HUDEP-2 (cell line): ENCODE results near the gene OR1F1.
A peak's percentile ranks its signal among the peaks of the same experiment; 100 is the strongest.
"Not testable (repeated sequence)": the region's sequence is repeated elsewhere in the genome, so short reads cannot be mapped to it uniquely, and the experiment has no call there.

Experiments used
- DNase-seq, 76 experiments: peaks; one replicate each; lab custom pipeline; 2025; ENCODE audit not compliant: unreplicated experiment in 76 of 76; lab: John Stamatoyannopoulos, UW

OR1F1 gene

GRCh38 chr16:3150346-3151218 lies 37.4 kb upstream of the OR1F1 start:
- DNase-seq, result peak; percentile 74 to 99 (median 96)

GRCh38 chr16:3152027-3152276 lies 36.1 kb upstream of the OR1F1 start:
- peak in 36 of 76 experiments; percentile 23 to 80 (median 54) for DNase-seq

GRCh38 chr16:3152277-3152990 lies 35.6 kb upstream of the OR1F1 start:
- DNase-seq, result peak in 75 of 76 experiments; percentile 39 to 98 (median 90)

- no peak for DNase-seq
Measured at GRCh38 chr16:3152991-3153368, 35.0 kb upstream of the OR1F1 start.

GRCh38 chr16:3155181-3155580 lies 32.8 kb upstream of the OR1F1 start:
- DNase-seq, result no peak

- no peak for DNase-seq
Measured at GRCh38 chr16:3155972-3156371, 32.0 kb upstream of the OR1F1 start.

- DNase-seq, result peak in 71 of 76 experiments; percentile 25 to 90 (median 76)
Measured at GRCh38 chr16:3157229-3158025, 30.6 kb upstream of the OR1F1 start.

GRCh38 chr16:3158026-3158509 lies 29.9 kb upstream of the OR1F1 start:
- DNase-seq, result peak in 2 of 76 experiments; percentile 38 to 40

GRCh38 chr16:3158510-3159314 lies 29.3 kb upstream of the OR1F1 start:
- DNase-seq, result peak in 68 of 76 experiments; percentile 12 to 85 (median 72)

- DNase-seq, result no peak
Measured at GRCh38 chr16:3161235-3162018, 26.6 kb upstream of the OR1F1 start.

GRCh38 chr16:3164121-3164991 lies 23.6 kb upstream of the OR1F1 start:
- DNase-seq, result no peak

- DNase-seq, result no peak
Measured at GRCh38 chr16:3165111-3165822, 22.7 kb upstream of the OR1F1 start.

- no peak for DNase-seq
Measured at GRCh38 chr16:3166505-3166886, 21.5 kb upstream of the OR1F1 start.

GRCh38 chr16:3168729-3169128 lies 19.3 kb upstream of the OR1F1 start:
- DNase-seq, result not testable (repeated sequence)

- peak in 4 of 76 experiments; percentile 11 to 22 (median 16) for DNase-seq
Measured at GRCh38 chr16:3170440-3171180, 17.4 kb upstream of the OR1F1 start.

GRCh38 chr16:3171181-3171854 lies 16.7 kb upstream of the OR1F1 start:
- DNase-seq, result peak in 20 of 76 experiments; percentile 7 to 62 (median 26)
